Adrenal gland (tissue), 5 donors: ENCODE measurements around the gene NUP133.

ENCODE experiments used
- POLR2A ChIP-seq, 2 donors: fragments of 450-650 bp; IDR thresholded peaks; one replicate each; pipeline ENCODE4 v1.6.1; 2017; ENCODE audit warnings: antibody characterized with exemption in 2 of 2, mild to moderate bottlenecking in 2 of 2, moderate library complexity in 1 of 2
- TF ChIP-seq, protein P1 (sequence below), 6 experiments: fragments of 450-650 bp in 4 of 6; fragments of 200-600 bp in 2 of 6; sonication (generic) in 1 of 6; IDR thresholded peaks; 1 replicate in 5 of 6; 2 replicates in 1 of 6; pipeline versions ENCODE4 v1.5.1 to v1.8.0; 2016 to 2021; ENCODE audit warnings: antibody characterized with exemption in 6 of 6, mild to moderate bottlenecking in 2 of 6, moderate library complexity in 1 of 6
- donor health status: DM: no; HTN: no; CAD: no.

- TF ChIP-seq, protein P1, sequence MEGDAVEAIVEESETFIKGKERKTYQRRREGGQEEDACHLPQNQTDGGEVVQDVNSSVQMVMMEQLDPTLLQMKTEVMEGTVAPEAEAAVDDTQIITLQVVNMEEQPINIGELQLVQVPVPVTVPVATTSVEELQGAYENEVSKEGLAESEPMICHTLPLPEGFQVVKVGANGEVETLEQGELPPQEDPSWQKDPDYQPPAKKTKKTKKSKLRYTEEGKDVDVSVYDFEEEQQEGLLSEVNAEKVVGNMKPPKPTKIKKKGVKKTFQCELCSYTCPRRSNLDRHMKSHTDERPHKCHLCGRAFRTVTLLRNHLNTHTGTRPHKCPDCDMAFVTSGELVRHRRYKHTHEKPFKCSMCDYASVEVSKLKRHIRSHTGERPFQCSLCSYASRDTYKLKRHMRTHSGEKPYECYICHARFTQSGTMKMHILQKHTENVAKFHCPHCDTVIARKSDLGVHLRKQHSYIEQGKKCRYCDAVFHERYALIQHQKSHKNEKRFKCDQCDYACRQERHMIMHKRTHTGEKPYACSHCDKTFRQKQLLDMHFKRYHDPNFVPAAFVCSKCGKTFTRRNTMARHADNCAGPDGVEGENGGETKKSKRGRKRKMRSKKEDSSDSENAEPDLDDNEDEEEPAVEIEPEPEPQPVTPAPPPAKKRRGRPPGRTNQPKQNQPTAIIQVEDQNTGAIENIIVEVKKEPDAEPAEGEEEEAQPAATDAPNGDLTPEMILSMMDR (IDR thresholded peaks at IDR 0.05): no peak
- TF ChIP-seq POLR2A (IDR thresholded peaks at IDR 0.05): no peak
These were observed 77.3 kb downstream of the NUP133 start for GRCh38 chr1:229430761-229431283.
